ENCODE results near the gene FGFBP3.

The FGFBP3 gene

GRCh38 chr10:91879515-91880170 is 29.6 kb downstream of the FGFBP3 start:
- H3K4me2 ChIP-seq, result no peak overlapping the region
- H3K9ac ChIP-seq, result no peak overlapping the region
- H4K20me1 ChIP-seq, result no peaks in the 10 kb centered on the region
- peaks cover 0 to 8% (median 0%) of the 10 kb centered on the region in 11 experiments; a peak in 1 of 22 replicates for H3K9me3 ChIP-seq (replicated peaks in 1 of 11)
- no peaks in the 10 kb centered on the region for H3K36me3 ChIP-seq
- H3K27me3 ChIP-seq, result peaks cover 0 to 5% (median 0%) of the 10 kb centered on the region in 11 experiments; a peak in 1 of 22 replicates
- peaks cover 11 to 19% (median 15%) of the 10 kb centered on the region in 10 experiments for H3K4me1 ChIP-seq
- TF ChIP-seq Cebpa-rat (IDR thresholded peaks at IDR 0.05), result no peak
- H3K4me3 ChIP-seq, result no peak overlapping the region
- no peak overlapping the region for H3K27ac ChIP-seq

- Histone ChIP-seq H3K4me1 (no peaks in the 10 kb centered on the region; a peak in 1 of 20 replicates), H3K36me3 (no peaks in the 10 kb centered on the region), H4K20me1 (no peaks in the 10 kb centered on the region), H3K27ac (no peak overlapping the region), H3K4me2 (no peak overlapping the region), H3K4me3 (no peak overlapping the region), H3K9me3 (replicated peaks in 1 of 11) (no peaks in the 10 kb centered on the region), H3K9ac (no peak overlapping the region), H3K27me3 (no peaks in the 10 kb centered on the region)
- no peak for TF ChIP-seq Cebpa-rat (IDR thresholded peaks at IDR 0.05)
Observed at GRCh38 chr10:91875779-91876178, 33.5 kb downstream of the FGFBP3 start.

- Histone ChIP-seq H3K4me1 (no peaks in the 10 kb centered on the region; a peak in 1 of 20 replicates), H3K4me2 (no peak overlapping the region), H3K9ac (no peak overlapping the region), H3K4me3 (no peak overlapping the region), H3K27ac (no peak overlapping the region), H3K27me3 (no peaks in the 10 kb centered on the region), H4K20me1 (no peaks in the 10 kb centered on the region), H3K36me3 (no peaks in the 10 kb centered on the region), H3K9me3 (replicated peaks in 1 of 11) (no peaks in the 10 kb centered on the region)
- TF ChIP-seq Cebpa-rat (IDR thresholded peaks at IDR 0.05), result no peak
Observed at GRCh38 chr10:91875156-91875555, 34.1 kb downstream of the FGFBP3 start.

- no peaks in the 10 kb centered on the region for H3K9me3 ChIP-seq (replicated peaks in 1 of 11)
- no peaks in the 10 kb centered on the region for H3K27me3 ChIP-seq
- peaks cover 43 to 65% (median 56%) of the 10 kb centered on the region in 11 experiments for H3K36me3 ChIP-seq
- no peak overlapping the region for H3K9ac ChIP-seq
- TF ChIP-seq Cebpa-rat (IDR thresholded peaks at IDR 0.05), result no peak
- no peak overlapping the region for H3K4me3 ChIP-seq
- H3K4me1 ChIP-seq, result no peaks in the 10 kb centered on the region
- H3K4me2 ChIP-seq, result no peak overlapping the region
- peaks cover 0 to 19% (median 0%) of the 10 kb centered on the region in 11 experiments; a peak in 2 of 22 replicates for H4K20me1 ChIP-seq
- H3K27ac ChIP-seq, result no peak overlapping the region
Observed at GRCh38 chr10:91865562-91866081, 43.7 kb downstream of the FGFBP3 start.

GRCh38 chr10:91864744-91865143 is 44.5 kb downstream of the FGFBP3 start:
- Histone ChIP-seq H3K36me3 (peaks cover 52 to 74% (median 65%) of the 10 kb centered on the region in 11 experiments), H3K4me1 (no peaks in the 10 kb centered on the region), H3K9ac (no peak overlapping the region), H3K27ac (no peak overlapping the region), H3K9me3 (replicated peaks in 1 of 11) (no peaks in the 10 kb centered on the region), H4K20me1 (peaks cover 0 to 27% (median 0%) of the 10 kb centered on the region in 11 experiments; a peak in 2 of 22 replicates), H3K27me3 (no peaks in the 10 kb centered on the region), H3K4me3 (no peak overlapping the region), H3K4me2 (no peak overlapping the region)
- TF ChIP-seq Cebpa-rat (IDR thresholded peaks at IDR 0.05), result no peak

GRCh38 chr10:91864099-91864498 is 45.2 kb downstream of the FGFBP3 start:
- peaks cover 58 to 80% (median 72%) of the 10 kb centered on the region in 11 experiments for H3K36me3 ChIP-seq
- H3K27ac ChIP-seq, result no peak overlapping the region
- TF ChIP-seq Cebpa-rat (IDR thresholded peaks at IDR 0.05), result no peak
- H3K4me1 ChIP-seq, result no peaks in the 10 kb centered on the region
- H3K4me3 ChIP-seq, result no peak overlapping the region
- no peak overlapping the region for H3K9ac ChIP-seq
- H3K9me3 ChIP-seq (replicated peaks in 1 of 11), result no peaks in the 10 kb centered on the region
- H3K4me2 ChIP-seq, result no peak overlapping the region
- H4K20me1 ChIP-seq, result peaks cover 0 to 32% (median 0%) of the 10 kb centered on the region in 11 experiments; a peak in 2 of 22 replicates
- no peaks in the 10 kb centered on the region for H3K27me3 ChIP-seq

- peaks cover 88 to 100% (median 98%) of the 10 kb centered on the region in 11 experiments for H3K36me3 ChIP-seq
- H3K4me2 ChIP-seq, result no peak overlapping the region
- no peak for TF ChIP-seq Cebpa-rat (IDR thresholded peaks at IDR 0.05)
- H3K9me3 ChIP-seq (replicated peaks in 1 of 11), result no peaks in the 10 kb centered on the region
- no peak overlapping the region for H3K4me3 ChIP-seq
- H4K20me1 ChIP-seq, result peaks cover 0 to 46% (median 0%) of the 10 kb centered on the region in 11 experiments; a peak in 3 of 22 replicates
- no peak overlapping the region for H3K27ac ChIP-seq
- H3K4me1 ChIP-seq, result no peaks in the 10 kb centered on the region
- H3K27me3 ChIP-seq, result no peaks in the 10 kb centered on the region
- H3K9ac ChIP-seq, result no peak overlapping the region
Observed at GRCh38 chr10:91860885-91861284, 48.4 kb downstream of the FGFBP3 start.

GRCh38 chr10:91856637-91857036 is 52.6 kb downstream of the FGFBP3 start:
- no peak for TF ChIP-seq Cebpa-rat (IDR thresholded peaks at IDR 0.05)
- H3K36me3 ChIP-seq, result peaks cover 94 to 100% (median 99%) of the 10 kb centered on the region in 11 experiments

More at GRCh38 chr10:91856637-91857036, 52.6 kb downstream of the FGFBP3 start:
- Histone ChIP-seq H3K4me1 (no peaks in the 10 kb centered on the region), H3K27ac (no peak overlapping the region), H3K4me3 (no peak overlapping the region), H3K9me3 (replicated peaks in 1 of 11) (no peaks in the 10 kb centered on the region), H3K27me3 (no peaks in the 10 kb centered on the region), H4K20me1 (peaks cover 0 to 39% (median 0%) of the 10 kb centered on the region in 11 experiments; a peak in 3 of 22 replicates), H3K9ac (no peak overlapping the region), H3K4me2 (no peak overlapping the region)

All from BLaER1 treated with 17β-estradiol and CSF1 and Interleukin-3, amounts not matched to agents 10 nM and 100 nM (cell line).